Measurements from ENCODE around the gene TBC1D3B.
"Not testable (repeated sequence)": the region's sequence is repeated elsewhere in the genome, so short reads cannot be mapped to it uniquely, and the experiment has no call there.

Gene TBC1D3B

DNA sequence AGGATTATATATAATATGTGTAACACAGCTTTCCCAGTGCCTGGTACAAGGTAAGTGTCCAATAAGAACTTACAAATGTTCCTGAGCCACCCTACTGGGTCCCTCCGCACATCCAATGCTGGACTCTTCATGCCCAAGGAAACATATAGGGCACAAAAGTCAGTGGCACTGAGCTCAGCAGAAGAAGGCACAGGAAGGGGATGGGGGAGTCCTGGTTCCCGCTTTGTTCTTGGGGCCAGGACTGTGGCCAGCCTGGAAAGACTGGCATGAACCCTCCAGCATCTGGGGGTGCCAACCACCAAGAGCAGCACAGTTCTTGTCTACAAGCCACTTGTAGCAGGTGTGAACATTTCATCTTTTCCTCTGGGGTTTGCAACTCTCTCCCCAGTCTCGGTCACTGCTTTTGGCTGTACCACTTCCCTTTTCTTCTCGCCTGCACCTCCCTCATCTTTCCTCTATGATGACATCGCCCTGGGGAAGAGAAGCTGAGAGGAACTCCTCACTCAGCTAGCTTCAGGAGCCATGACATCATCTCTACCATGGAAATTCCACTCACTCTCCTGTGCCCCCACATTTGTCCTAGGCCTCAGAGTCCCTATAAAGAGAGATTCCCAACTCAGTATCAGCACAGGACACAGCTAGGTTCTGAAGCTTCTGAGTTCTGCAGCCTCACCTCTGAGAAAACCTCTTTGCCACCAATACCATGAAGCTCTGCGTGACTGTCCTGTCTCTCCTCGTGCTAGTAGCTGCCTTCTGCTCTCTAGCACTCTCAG, 34.2 kb upstream of the TBC1D3B start, which contains the start of gene CCL4L2:
TSS of gene CCL4L2 (plus strand) at position 625 of the 773 bp plus-strand sequence.
- not testable (repeated sequence) for H3K9me3 ChIP-seq (ENCODE audit: insufficient read depth, low read length); H3K79me2 ChIP-seq (ENCODE audit: insufficient read depth, low read length); H3K4me3 ChIP-seq (ENCODE audit: insufficient read depth, low read length, poor library complexity, severe bottlenecking); H3K36me3 ChIP-seq (ENCODE audit: low read length); H3K9ac ChIP-seq (ENCODE audit: low read length); H3F3A ChIP-seq (ENCODE audit: insufficient read depth); H3K27me3 ChIP-seq (ENCODE audit: low read length); H4K20me1 ChIP-seq (ENCODE audit: low read depth, low read length); H3K9me2 ChIP-seq (replicated peaks; ENCODE audit: insufficient read depth, low read length); H2AFZ ChIP-seq (ENCODE audit: low read depth, low read length, severe bottlenecking)
- Histone ChIP-seq H3K27ac (ENCODE audit: low read depth, low read length) (peak within 1 kb of the TSS; percentile 54), H3K4me2 (ENCODE audit: low read depth, low read length, poor library complexity, severe bottlenecking) (peak within 1 kb of the TSS; percentile 6)

DNA sequence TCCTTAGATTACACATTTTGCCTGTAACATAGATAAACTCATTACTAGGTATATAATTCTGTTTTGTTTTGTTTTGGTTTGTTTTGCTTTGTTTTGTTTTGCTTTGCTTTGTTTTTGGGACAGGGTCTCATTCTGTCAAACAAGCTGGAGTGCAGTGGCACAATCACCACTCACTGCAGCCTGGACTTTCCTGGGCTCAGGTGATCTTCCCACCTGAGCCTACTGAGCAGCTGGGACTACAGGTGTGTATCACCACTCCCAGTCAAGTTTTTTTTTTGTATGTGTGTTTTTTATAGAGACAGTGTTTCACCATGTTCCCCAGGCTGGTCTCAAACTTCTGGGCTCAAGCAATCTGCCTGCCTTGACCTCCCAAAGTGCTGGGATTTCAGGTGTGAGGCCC, 33.1 kb upstream of the TBC1D3B start:
- H3K27me3 ChIP-seq (ENCODE audit: low read length), result no peaks in the 10 kb centered on the region
- no peak for TF ChIP-seq EZH2phosphoT487 (conservative IDR thresholded peaks at IDR 0.05; ENCODE audit: low read length)
- TF ChIP-seq, protein P1, sequence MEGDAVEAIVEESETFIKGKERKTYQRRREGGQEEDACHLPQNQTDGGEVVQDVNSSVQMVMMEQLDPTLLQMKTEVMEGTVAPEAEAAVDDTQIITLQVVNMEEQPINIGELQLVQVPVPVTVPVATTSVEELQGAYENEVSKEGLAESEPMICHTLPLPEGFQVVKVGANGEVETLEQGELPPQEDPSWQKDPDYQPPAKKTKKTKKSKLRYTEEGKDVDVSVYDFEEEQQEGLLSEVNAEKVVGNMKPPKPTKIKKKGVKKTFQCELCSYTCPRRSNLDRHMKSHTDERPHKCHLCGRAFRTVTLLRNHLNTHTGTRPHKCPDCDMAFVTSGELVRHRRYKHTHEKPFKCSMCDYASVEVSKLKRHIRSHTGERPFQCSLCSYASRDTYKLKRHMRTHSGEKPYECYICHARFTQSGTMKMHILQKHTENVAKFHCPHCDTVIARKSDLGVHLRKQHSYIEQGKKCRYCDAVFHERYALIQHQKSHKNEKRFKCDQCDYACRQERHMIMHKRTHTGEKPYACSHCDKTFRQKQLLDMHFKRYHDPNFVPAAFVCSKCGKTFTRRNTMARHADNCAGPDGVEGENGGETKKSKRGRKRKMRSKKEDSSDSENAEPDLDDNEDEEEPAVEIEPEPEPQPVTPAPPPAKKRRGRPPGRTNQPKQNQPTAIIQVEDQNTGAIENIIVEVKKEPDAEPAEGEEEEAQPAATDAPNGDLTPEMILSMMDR (IDR thresholded peaks at IDR 0.05; ENCODE audit: insufficient read depth, low read length, poor library complexity, severe bottlenecking), result no peak
- no peak overlapping the region for H3K4me3 ChIP-seq (ENCODE audit: insufficient read depth, low read length, poor library complexity, severe bottlenecking)
- no peaks in the 10 kb centered on the region for H3K79me2 ChIP-seq (ENCODE audit: insufficient read depth, low read length)
- no peaks in the 10 kb centered on the region for H4K20me1 ChIP-seq (ENCODE audit: low read depth, low read length)
- no peak overlapping the region for H3K27ac ChIP-seq (ENCODE audit: low read depth, low read length)
- H3K9me3 ChIP-seq (ENCODE audit: insufficient read depth, low read length), result no peaks in the 10 kb centered on the region
- H2AFZ ChIP-seq (ENCODE audit: low read depth, low read length, severe bottlenecking), result no peak overlapping the region
- H3K9me2 ChIP-seq (replicated peaks; ENCODE audit: insufficient read depth, low read length), result no peaks in the 10 kb centered on the region
- H3K4me2 ChIP-seq (ENCODE audit: low read depth, low read length, poor library complexity, severe bottlenecking), result peak overlapping the region; percentile 7
- H3F3A ChIP-seq (ENCODE audit: insufficient read depth), result no peaks in the 10 kb centered on the region
- no peak overlapping the region for H3K9ac ChIP-seq (ENCODE audit: low read length)
- no peaks in the 10 kb centered on the region for H3K36me3 ChIP-seq (ENCODE audit: low read length)

DNA sequence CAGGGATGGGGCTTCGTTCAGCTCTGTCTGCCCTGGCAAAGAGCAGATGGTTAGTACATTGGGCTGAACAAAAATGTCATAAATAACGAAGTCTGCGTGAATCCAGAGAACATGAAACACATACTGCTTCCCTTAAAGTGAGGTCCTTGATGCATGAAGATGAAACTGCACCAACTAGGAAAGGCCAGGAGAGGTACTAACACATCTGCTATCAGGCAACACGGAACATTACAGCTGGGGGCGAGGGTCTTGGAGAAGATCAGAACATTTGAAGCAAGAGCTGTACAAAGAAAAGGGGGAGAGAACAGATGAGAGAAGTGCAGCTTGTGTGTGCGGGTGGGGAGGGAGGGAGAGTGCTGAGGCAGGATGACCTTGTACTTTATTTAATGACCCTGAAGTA, 30.9 kb upstream of the TBC1D3B start:
- not testable (repeated sequence) for H3K4me2 ChIP-seq (ENCODE audit: low read depth, low read length, poor library complexity, severe bottlenecking); H3F3A ChIP-seq (ENCODE audit: insufficient read depth); H3K9me2 ChIP-seq (replicated peaks; ENCODE audit: insufficient read depth, low read length); H3K9ac ChIP-seq (ENCODE audit: low read length); H2AFZ ChIP-seq (ENCODE audit: low read depth, low read length, severe bottlenecking); H3K36me3 ChIP-seq (ENCODE audit: low read length); H3K27ac ChIP-seq (ENCODE audit: low read depth, low read length); H3K9me3 ChIP-seq (ENCODE audit: insufficient read depth, low read length); H3K4me3 ChIP-seq (ENCODE audit: insufficient read depth, low read length, poor library complexity, severe bottlenecking); H3K79me2 ChIP-seq (ENCODE audit: insufficient read depth, low read length); H3K27me3 ChIP-seq (ENCODE audit: low read length); H4K20me1 ChIP-seq (ENCODE audit: low read depth, low read length)

DNA sequence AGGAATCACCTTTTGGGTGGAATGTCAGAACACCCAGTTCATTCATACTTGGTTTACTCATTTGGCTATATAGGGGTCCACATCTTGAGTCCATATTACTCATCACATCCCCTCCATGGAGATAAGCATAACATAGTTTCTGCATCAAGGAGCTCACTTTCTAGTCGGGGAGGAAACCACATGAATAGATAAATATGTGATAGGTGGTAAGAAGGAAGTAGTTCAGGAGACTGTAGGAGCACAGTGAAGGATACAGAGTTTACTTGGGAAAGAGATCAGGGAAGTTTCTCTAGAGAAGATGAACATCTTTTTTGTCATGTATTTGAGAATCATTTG, 30.0 kb upstream of the TBC1D3B start:
- H3F3A ChIP-seq (ENCODE audit: insufficient read depth); H3K27me3 ChIP-seq (ENCODE audit: low read length); H3K9me2 ChIP-seq (replicated peaks; ENCODE audit: insufficient read depth, low read length): not testable (repeated sequence)

More for the DNA sequence above, 30.0 kb upstream of the TBC1D3B start:
- not testable (repeated sequence) for H3K4me2 ChIP-seq (ENCODE audit: low read depth, low read length, poor library complexity, severe bottlenecking); H3K79me2 ChIP-seq (ENCODE audit: insufficient read depth, low read length); H3K4me3 ChIP-seq (ENCODE audit: insufficient read depth, low read length, poor library complexity, severe bottlenecking); H3K9ac ChIP-seq (ENCODE audit: low read length); H3K36me3 ChIP-seq (ENCODE audit: low read length); H2AFZ ChIP-seq (ENCODE audit: low read depth, low read length, severe bottlenecking); H4K20me1 ChIP-seq (ENCODE audit: low read depth, low read length); H3K9me3 ChIP-seq (ENCODE audit: insufficient read depth, low read length); H3K27ac ChIP-seq (ENCODE audit: low read depth, low read length)

All from SU-DHL-6 (cell line).